HG02759 (cell line): ENCODE results near the gene CACNA2D4.

Experiments used
- ATAC-seq: cut with Tn5 transposase; IDR thresholded peaks from one replicate; pipeline ENCODE4 v1.9.1; 2021; ENCODE audit warnings: mild to moderate bottlenecking, moderate library complexity; ENCODE audit not compliant: unreplicated experiment

Gene CACNA2D4

GRCh38 chr12:1873531-1874510, 44.6 kb downstream of the CACNA2D4 start:
- no peak for ATAC-seq

GRCh38 chr12:1872448-1872847, 46.0 kb downstream of the CACNA2D4 start:
- ATAC-seq = no peak

GRCh38 chr12:1872001-1872400, 46.5 kb downstream of the CACNA2D4 start:
- ATAC-seq = no peak

- no peak for ATAC-seq
Observed at GRCh38 chr12:1870998-1871917, 47.2 kb downstream of the CACNA2D4 start.

GRCh38 chr12:1870086-1870485, 48.4 kb downstream of the CACNA2D4 start:
- ATAC-seq = no peak

- no peak for ATAC-seq
Observed at GRCh38 chr12:1869145-1869544, 49.3 kb downstream of the CACNA2D4 start.

GRCh38 chr12:1865284-1865866, 53.1 kb downstream of the CACNA2D4 start:
- ATAC-seq = no peak

GRCh38 chr12:1864867-1865266, 53.6 kb downstream of the CACNA2D4 start:
- ATAC-seq = no peak

GRCh38 chr12:1864456-1864855, 54.0 kb downstream of the CACNA2D4 start:
- ATAC-seq = no peak

GRCh38 chr12:1863823-1864222, 54.6 kb downstream of the CACNA2D4 start:
- no peak for ATAC-seq

GRCh38 chr12:1862973-1863372, 55.5 kb downstream of the CACNA2D4 start:
- ATAC-seq = no peak

- ATAC-seq = no peak
Observed at GRCh38 chr12:1859643-1860042, 58.8 kb downstream of the CACNA2D4 start.

GRCh38 chr12:1858456-1858855, 60.0 kb downstream of the CACNA2D4 start:
- ATAC-seq = no peak

- ATAC-seq = no peak
Observed at GRCh38 chr12:1857821-1858220, 60.6 kb downstream of the CACNA2D4 start.

GRCh38 chr12:1857086-1857485, 61.4 kb downstream of the CACNA2D4 start:
- no peak for ATAC-seq

- no peak for ATAC-seq
Observed at GRCh38 chr12:1855241-1855640, 63.2 kb downstream of the CACNA2D4 start.

- no peak for ATAC-seq
Observed at GRCh38 chr12:1853716-1854115, 64.7 kb downstream of the CACNA2D4 start.

- ATAC-seq = no peak
Observed at GRCh38 chr12:1852076-1852475, 66.4 kb downstream of the CACNA2D4 start.

GRCh38 chr12:1851151-1851701, 67.2 kb downstream of the CACNA2D4 start:
- no peak for ATAC-seq

- no peak for ATAC-seq
Observed at GRCh38 chr12:1848745-1849144, 69.7 kb downstream of the CACNA2D4 start.

- no peak for ATAC-seq
Observed at GRCh38 chr12:1848146-1848545, 70.3 kb downstream of the CACNA2D4 start.
